Ishikawa (cell line): ENCODE data around the gene RPL27.

Experiments used
- CEBPB ChIP-seq: IDR thresholded peaks from 2 replicates; pipeline ENCODE4 v1.6.1; 2012
- CREB1 ChIP-seq: IDR thresholded peaks from 2 replicates; pipeline ENCODE4 v1.6.1; 2012; ENCODE audit warnings: low read depth
- EGR1 ChIP-seq: IDR thresholded peaks from 2 replicates; pipeline ENCODE4 v1.6.1; 2012
- EP300 ChIP-seq: IDR thresholded peaks from 2 replicates; pipeline ENCODE4 v1.6.1; 2012; ENCODE audit warnings: borderline replicate concordance
- FOXM1 ChIP-seq: IDR thresholded peaks from 2 replicates; pipeline ENCODE4 v1.6.1; 2012; ENCODE audit warnings: low read depth, borderline replicate concordance
- RAD21 ChIP-seq: IDR thresholded peaks from 2 replicates; pipeline ENCODE4 v1.6.1; 2012; ENCODE audit warnings: low read depth
- TAF1 ChIP-seq: IDR thresholded peaks from 2 replicates; pipeline ENCODE4 v1.6.1; 2012; ENCODE audit warnings: low read depth, mild to moderate bottlenecking
- TEAD4 ChIP-seq: IDR thresholded peaks from 2 replicates; pipeline ENCODE4 v1.6.1; 2012
- YY1 ChIP-seq: IDR thresholded peaks from 2 replicates; pipeline ENCODE4 v1.6.1; 2012; ENCODE audit warnings: low read depth
- ZBTB7A ChIP-seq: IDR thresholded peaks from 2 replicates; pipeline ENCODE4 v1.6.1; 2012; ENCODE audit warnings: low read depth
- TF ChIP-seq, protein P1 (sequence below): IDR thresholded peaks from 2 replicates; pipeline ENCODE4 v1.6.1; 2012; ENCODE audit warnings: low read depth, mild to moderate bottlenecking
- TF ChIP-seq, protein P2 (sequence below): IDR thresholded peaks from 2 replicates; pipeline ENCODE4 v1.6.1; 2012
- TF ChIP-seq, protein P3 (sequence below): IDR thresholded peaks from 2 replicates; pipeline ENCODE4 v1.6.1; 2012

DNA sequence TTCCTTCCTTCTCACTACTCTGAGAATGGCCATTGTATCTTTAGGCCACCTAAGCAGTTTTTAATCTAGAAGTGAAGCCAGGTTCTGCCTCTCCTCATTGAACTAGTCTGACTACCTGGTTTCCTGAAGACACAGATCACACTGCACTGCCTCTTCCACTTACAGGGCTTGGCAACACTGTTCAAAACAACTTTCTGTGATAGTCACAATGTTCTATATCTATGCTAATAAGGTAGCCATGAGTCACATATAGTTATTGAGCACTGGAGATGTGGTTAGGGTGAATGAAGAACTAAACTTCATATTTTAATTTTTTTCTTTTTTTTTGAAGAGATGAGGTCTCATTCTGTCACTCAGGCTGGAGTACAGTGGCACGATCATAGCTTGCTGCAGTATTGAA is 53.8 kb downstream of the RPL27 start:
- TF ChIP-seq, protein P1, sequence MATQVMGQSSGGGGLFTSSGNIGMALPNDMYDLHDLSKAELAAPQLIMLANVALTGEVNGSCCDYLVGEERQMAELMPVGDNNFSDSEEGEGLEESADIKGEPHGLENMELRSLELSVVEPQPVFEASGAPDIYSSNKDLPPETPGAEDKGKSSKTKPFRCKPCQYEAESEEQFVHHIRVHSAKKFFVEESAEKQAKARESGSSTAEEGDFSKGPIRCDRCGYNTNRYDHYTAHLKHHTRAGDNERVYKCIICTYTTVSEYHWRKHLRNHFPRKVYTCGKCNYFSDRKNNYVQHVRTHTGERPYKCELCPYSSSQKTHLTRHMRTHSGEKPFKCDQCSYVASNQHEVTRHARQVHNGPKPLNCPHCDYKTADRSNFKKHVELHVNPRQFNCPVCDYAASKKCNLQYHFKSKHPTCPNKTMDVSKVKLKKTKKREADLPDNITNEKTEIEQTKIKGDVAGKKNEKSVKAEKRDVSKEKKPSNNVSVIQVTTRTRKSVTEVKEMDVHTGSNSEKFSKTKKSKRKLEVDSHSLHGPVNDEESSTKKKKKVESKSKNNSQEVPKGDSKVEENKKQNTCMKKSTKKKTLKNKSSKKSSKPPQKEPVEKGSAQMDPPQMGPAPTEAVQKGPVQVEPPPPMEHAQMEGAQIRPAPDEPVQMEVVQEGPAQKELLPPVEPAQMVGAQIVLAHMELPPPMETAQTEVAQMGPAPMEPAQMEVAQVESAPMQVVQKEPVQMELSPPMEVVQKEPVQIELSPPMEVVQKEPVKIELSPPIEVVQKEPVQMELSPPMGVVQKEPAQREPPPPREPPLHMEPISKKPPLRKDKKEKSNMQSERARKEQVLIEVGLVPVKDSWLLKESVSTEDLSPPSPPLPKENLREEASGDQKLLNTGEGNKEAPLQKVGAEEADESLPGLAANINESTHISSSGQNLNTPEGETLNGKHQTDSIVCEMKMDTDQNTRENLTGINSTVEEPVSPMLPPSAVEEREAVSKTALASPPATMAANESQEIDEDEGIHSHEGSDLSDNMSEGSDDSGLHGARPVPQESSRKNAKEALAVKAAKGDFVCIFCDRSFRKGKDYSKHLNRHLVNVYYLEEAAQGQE = no peak
- TF ChIP-seq TEAD4 (no peak), CEBPB (no peak), FOXM1 (no peak), EP300 (no peak), CREB1 (no peak), YY1 (no peak), EGR1 (no peak), ZBTB7A (no peak), TAF1 (no peak), RAD21 (no peak)
- TF ChIP-seq, protein P2, sequence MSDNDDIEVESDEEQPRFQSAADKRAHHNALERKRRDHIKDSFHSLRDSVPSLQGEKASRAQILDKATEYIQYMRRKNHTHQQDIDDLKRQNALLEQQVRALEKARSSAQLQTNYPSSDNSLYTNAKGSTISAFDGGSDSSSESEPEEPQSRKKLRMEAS = no peak
- TF ChIP-seq, protein P3, sequence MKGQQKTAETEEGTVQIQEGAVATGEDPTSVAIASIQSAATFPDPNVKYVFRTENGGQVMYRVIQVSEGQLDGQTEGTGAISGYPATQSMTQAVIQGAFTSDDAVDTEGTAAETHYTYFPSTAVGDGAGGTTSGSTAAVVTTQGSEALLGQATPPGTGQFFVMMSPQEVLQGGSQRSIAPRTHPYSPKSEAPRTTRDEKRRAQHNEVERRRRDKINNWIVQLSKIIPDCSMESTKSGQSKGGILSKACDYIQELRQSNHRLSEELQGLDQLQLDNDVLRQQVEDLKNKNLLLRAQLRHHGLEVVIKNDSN = no peak
